Loucy (cell line): ENCODE data around the gene PHLDB1.

Experiments
- H2AFZ ChIP-seq: fragments of 200-600 bp; sonication (generic); 2 replicates; pipeline ENCODE4 v1.6.0; 2016; ENCODE audit warnings: antibody characterized with exemption, mild to moderate bottlenecking, low read length, moderate library complexity
- H3F3A ChIP-seq: fragments of 200-600 bp; 2 replicates; pipeline ENCODE4 v1.6.0; 2016; ENCODE audit warnings: antibody characterized with exemption, low read depth, mild to moderate bottlenecking
- H3K27me3 ChIP-seq: fragments of 200-600 bp; sonication (generic); 2 replicates; pipeline ENCODE4 v1.6.1; 2014; ENCODE audit warnings: low read length, mild to moderate bottlenecking; ENCODE audit not compliant: insufficient read depth, poor library complexity, severe bottlenecking
- H3K36me3 ChIP-seq: fragments of 200-600 bp; sonication (generic); 2 replicates; pipeline ENCODE4 v1.6.1; 2016; ENCODE audit warnings: low read length; ENCODE audit not compliant: insufficient read depth
- H3K4me1 ChIP-seq: fragments of 200-600 bp; sonication (generic); 2 replicates; pipeline ENCODE4 v1.5.1; 2014; ENCODE audit warnings: low read length, mild to moderate bottlenecking; ENCODE audit not compliant: insufficient read depth, poor library complexity, severe bottlenecking
- H3K4me2 ChIP-seq: fragments of 200-600 bp; sonication (generic); 2 replicates; pipeline ENCODE4 v1.6.0; 2014; ENCODE audit warnings: antibody characterized with exemption, low read length, low read depth, mild to moderate bottlenecking; ENCODE audit not compliant: poor library complexity, severe bottlenecking
- H3K4me3 ChIP-seq: fragments of 200-600 bp; sonication (generic); 2 replicates; pipeline ENCODE4 v1.5.1; 2014; ENCODE audit warnings: low read length, mild to moderate bottlenecking, mixed read lengths; ENCODE audit not compliant: poor library complexity, severe bottlenecking
- H3K79me2 ChIP-seq: fragments of 200-600 bp; sonication (generic); 2 replicates; pipeline ENCODE4 v1.6.1; 2014; ENCODE audit warnings: low read length; ENCODE audit not compliant: insufficient read depth
- H3K9ac ChIP-seq: fragments of 200-600 bp; sonication (generic); 2 replicates; pipeline ENCODE4 v1.6.0; 2014; ENCODE audit warnings: mild to moderate bottlenecking, low read depth, low read length, moderate library complexity; ENCODE audit not compliant: poor library complexity, severe bottlenecking
- H3K9me2 ChIP-seq: fragments of 200-600 bp; sonication (generic); replicated peaks from 2 replicates; pipeline ENCODE4 v1.6.1; 2016; ENCODE audit warnings: low read depth, low read length, mixed read lengths
- H3K9me3 ChIP-seq: fragments of 200-600 bp; sonication (generic); 2 replicates; pipeline ENCODE4 v1.6.1; 2014; ENCODE audit warnings: mild to moderate bottlenecking, antibody characterized with exemption, low read length, low read depth; ENCODE audit not compliant: insufficient read depth
- H4K20me1 ChIP-seq: fragments of 200-600 bp; sonication (generic); 2 replicates; pipeline ENCODE4 v1.6.0; 2014; ENCODE audit warnings: antibody characterized with exemption, low read length, mild to moderate bottlenecking; ENCODE audit not compliant: insufficient read depth, poor library complexity, severe bottlenecking
- CTCF ChIP-seq: fragments of 200-600 bp; sonication (generic); conservative IDR thresholded peaks from 2 replicates; pipeline ENCODE4 v1.5.1; 2014; ENCODE audit warnings: mild to moderate bottlenecking, antibody characterized with exemption, low read length
- EZH2phosphoT487 ChIP-seq: fragments of 200-600 bp; IDR thresholded peaks from 2 replicates; pipeline ENCODE4 v1.6.1; 2018; ENCODE audit warnings: antibody characterized with exemption, mild to moderate bottlenecking, moderate library complexity, borderline replicate concordance

The PHLDB1 gene

GRCh38 chr11:118635237-118635591 is 27.8 kb downstream of the PHLDB1 start:
- H3K4me3 ChIP-seq: no peak overlapping the region
- H2AFZ ChIP-seq: no peak overlapping the region
- H3K9me3 ChIP-seq: no peaks in the 10 kb centered on the region
- no peak for TF ChIP-seq CTCF
- TF ChIP-seq EZH2phosphoT487: no peak
- peaks cover 9% of the 10 kb centered on the region for H3K4me1 ChIP-seq
- no peaks in the 10 kb centered on the region for H4K20me1 ChIP-seq
- H3K79me2 ChIP-seq: no peaks in the 10 kb centered on the region
- H3K9me2 ChIP-seq: no peaks in the 10 kb centered on the region
- H3K4me2 ChIP-seq: no peak overlapping the region
- no peaks in the 10 kb centered on the region for H3F3A ChIP-seq
- no peak overlapping the region for H3K9ac ChIP-seq
- H3K27me3 ChIP-seq: no peaks in the 10 kb centered on the region
- H3K36me3 ChIP-seq: no peaks in the 10 kb centered on the region

- no peak overlapping the region for H3K4me2 ChIP-seq
- no peak overlapping the region for H2AFZ ChIP-seq
- no peaks in the 10 kb centered on the region for H3K9me3 ChIP-seq
- H3K9me2 ChIP-seq: no peaks in the 10 kb centered on the region
- H3K4me1 ChIP-seq: peaks cover 5% of the 10 kb centered on the region
- H3K27me3 ChIP-seq: no peaks in the 10 kb centered on the region
- no peak overlapping the region for H3K4me3 ChIP-seq
- H3K79me2 ChIP-seq: no peaks in the 10 kb centered on the region
- H3K9ac ChIP-seq: no peak overlapping the region
- no peaks in the 10 kb centered on the region for H3K36me3 ChIP-seq
- no peaks in the 10 kb centered on the region for H3F3A ChIP-seq
- no peaks in the 10 kb centered on the region for H4K20me1 ChIP-seq
- no peak for TF ChIP-seq CTCF
- TF ChIP-seq EZH2phosphoT487: no peak
These were observed 28.2 kb downstream of the PHLDB1 start for GRCh38 chr11:118635642-118636041.

GRCh38 chr11:118636569-118637290 is 29.3 kb downstream of the PHLDB1 start:
- H4K20me1 ChIP-seq: no peaks in the 10 kb centered on the region
- no peaks in the 10 kb centered on the region for H3K36me3 ChIP-seq
- no peak overlapping the region for H2AFZ ChIP-seq
- no peak overlapping the region for H3K9ac ChIP-seq
- no peaks in the 10 kb centered on the region for H3K9me2 ChIP-seq
- no peak overlapping the region for H3K4me3 ChIP-seq
- no peaks in the 10 kb centered on the region for H3K9me3 ChIP-seq
- H3K4me1 ChIP-seq: no peaks in the 10 kb centered on the region
- no peaks in the 10 kb centered on the region for H3F3A ChIP-seq
- H3K79me2 ChIP-seq: no peaks in the 10 kb centered on the region
- TF ChIP-seq EZH2phosphoT487 (no peak), CTCF (no peak)
- H3K4me2 ChIP-seq: no peak overlapping the region
- no peaks in the 10 kb centered on the region for H3K27me3 ChIP-seq
